GM21367 (cell line): ENCODE results near the gene IFRD2.
A peak's percentile ranks its signal among the peaks of the same experiment; 100 is the strongest.

Experiments
- ATAC-seq: cut with Tn5 transposase; IDR thresholded peaks from one replicate; pipeline ENCODE4 v1.9.1; 2021; ENCODE audit not compliant: unreplicated experiment

The IFRD2 gene, protein sequence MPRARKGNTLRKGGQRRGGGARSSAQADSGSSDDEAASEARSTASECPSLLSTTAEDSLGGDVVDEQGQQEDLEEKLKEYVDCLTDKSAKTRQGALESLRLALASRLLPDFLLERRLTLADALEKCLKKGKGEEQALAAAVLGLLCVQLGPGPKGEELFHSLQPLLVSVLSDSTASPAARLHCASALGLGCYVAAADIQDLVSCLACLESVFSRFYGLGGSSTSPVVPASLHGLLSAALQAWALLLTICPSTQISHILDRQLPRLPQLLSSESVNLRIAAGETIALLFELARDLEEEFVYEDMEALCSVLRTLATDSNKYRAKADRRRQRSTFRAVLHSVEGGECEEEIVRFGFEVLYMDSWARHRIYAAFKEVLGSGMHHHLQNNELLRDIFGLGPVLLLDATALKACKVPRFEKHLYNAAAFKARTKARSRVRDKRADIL

DNA sequence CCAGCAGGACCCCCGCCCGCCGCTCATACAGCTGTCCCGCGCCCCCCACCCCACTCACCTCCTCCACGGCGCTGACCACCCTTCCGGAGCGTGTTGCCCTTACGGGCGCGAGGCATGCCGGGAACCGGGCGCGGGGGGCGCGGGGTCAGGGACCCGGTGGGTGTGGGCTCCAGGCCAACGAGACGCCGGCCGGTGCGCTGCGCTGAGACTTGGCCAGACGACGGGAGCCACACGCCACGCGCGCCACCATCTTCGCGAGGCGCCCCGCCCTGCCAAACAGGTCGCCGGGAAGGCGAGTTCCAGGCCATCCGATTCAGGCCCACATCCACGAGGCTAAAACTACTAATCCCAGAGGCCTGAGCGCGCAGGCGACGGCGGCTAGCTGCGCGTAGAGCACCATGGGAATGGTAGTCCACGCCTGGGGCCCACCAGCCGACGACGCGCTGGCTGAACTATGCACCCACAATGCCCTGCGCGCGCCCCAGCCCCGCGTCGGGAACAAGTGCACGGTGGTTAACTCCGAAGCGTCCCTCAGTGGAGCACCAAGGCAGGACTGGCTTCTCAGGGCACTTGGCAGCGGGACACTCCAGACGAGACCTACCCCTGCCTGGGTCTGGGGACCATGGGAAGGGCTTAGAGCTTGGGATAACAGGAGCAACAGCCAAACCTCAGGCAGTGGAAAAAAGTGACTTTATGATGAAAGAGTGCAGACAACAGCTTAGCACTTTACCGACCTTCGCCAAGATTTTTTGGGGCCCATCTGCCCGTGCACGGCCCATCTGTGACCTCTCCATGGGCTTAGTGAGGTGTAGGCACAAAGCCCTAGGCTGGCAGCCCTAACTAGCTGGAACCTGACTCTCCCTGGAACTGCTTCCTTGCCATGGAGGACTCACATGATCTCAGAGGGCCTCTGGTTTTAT is at the start of gene IFRD2:
Gene IFRD2 (minus strand): TSS at position 271 of the 920 bp plus-strand sequence. CDS start 155 bp downstream, at position 116.
- ATAC-seq: peak; percentile 84

- ATAC-seq: no peak
These were observed 49.3 kb upstream of the IFRD2 start for GRCh38 chr3:50341537-50341936.

GRCh38 chr3:50340448-50341329 is 48.5 kb upstream of the IFRD2 start, which contains the start of gene RASSF1:
TSS of gene RASSF1 (minus strand) at chr3:50340836. CDS start at chr3:50340805, 31 bp downstream.
- no peak for ATAC-seq

GRCh38 chr3:50340147-50340447 is 47.9 kb upstream of the IFRD2 start:
- ATAC-seq: no peak

- ATAC-seq: no peak
These were observed 47.4 kb upstream of the IFRD2 start for GRCh38 chr3:50339485-50340146.

DNA sequence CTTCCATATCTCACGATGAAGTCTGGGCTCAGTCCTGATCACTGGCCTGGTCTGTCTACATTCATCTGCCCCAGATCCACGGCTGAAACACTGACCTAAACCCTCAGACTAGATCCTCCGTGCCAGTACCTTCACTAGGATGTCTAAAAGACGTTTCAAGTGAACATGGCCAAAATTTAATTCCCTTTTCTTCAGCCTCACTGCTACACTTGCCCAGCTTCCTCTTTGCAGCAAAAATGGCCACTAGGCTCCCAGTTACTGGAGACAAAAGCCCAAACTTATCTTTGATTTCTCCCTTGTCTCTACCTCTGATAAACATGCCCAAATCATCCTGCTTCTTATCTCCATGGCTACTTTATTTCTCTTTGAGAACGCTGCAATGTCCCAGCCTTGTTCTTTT is 46.7 kb upstream of the IFRD2 start:
- ATAC-seq: no peak

GRCh38 chr3:50337175-50337861 is 45.1 kb upstream of the IFRD2 start:
- peak; percentile 68 for ATAC-seq

DNA sequence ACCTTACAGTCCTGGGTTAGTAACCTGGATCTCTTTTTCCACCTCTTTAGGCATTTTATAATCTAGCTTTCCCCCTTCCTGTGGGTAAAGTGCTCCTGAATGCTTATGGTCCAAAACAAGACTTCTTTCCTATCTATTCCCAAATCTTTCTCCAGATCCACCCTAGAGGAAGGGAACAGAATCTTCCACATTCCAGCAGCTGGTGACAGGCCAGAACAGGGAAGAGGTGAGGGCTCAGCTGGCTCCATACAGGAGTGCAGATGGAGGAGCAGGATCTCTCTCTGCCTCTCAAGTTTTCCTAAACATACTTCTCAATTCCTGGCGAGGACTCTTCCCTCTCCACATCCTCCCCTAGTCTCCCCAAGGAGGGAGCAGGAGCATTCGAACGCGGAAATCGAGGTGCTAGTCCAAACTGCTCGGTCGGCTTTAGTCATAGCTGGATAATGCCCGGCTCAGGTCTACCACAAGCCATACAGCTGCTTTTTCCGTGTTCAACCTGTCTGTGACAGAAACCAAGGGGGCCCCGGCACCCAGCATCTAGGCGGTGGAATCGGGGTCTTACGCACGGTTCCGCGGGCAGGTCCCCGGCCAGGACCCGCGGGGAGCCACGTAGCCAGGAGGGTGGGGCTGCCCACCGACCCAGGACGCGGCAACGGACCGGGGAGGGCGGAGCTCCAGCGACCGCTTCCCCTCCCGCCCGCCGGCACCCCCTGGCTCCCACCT is 44.4 kb upstream of the IFRD2 start:
- peak; percentile 24 for ATAC-seq

- no peak for ATAC-seq
These were observed 42.3 kb upstream of the IFRD2 start for GRCh38 chr3:50334339-50335075.

- ATAC-seq: no peak
These were observed 41.6 kb upstream of the IFRD2 start for GRCh38 chr3:50333744-50334328.

DNA sequence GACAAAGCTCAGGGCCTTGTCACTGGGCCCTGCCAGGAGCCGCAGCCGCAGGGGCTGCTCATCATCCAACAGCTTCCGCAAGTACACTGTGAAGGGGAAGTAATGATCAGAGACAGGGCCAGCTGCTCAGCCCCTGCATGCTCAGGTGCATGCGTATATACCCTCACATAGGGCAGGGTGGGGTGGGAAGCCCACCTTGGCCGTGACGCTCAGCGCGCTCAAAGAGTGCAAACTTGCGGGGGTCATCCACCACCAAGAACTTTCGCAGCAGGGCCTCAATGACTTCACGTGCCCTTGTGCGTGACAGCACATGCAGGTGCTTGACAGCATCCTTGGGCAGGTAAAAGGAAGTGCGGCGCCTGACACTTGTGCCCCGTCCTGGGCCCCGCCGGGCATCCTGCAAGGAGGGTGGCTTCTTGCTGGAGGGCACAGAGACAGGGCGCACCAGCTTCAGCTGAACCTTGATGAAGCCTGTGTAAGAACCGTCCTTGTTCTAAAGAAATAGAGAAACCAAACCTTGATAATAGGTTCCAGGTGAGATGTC is 39.2 kb upstream of the IFRD2 start:
- no peak for ATAC-seq

- ATAC-seq: no peak
These were observed 38.1 kb upstream of the IFRD2 start for GRCh38 chr3:50330330-50330729.

GRCh38 chr3:50327943-50328691 is 35.9 kb upstream of the IFRD2 start, which contains the start of gene TUSC2:
TSS of gene TUSC2 (minus strand) at chr3:50328223. CDS start at chr3:50328099, 124 bp downstream.
- ATAC-seq: peak; percentile 66

GRCh38 chr3:50327129-50327528 is 34.9 kb upstream of the IFRD2 start:
- ATAC-seq: no peak

GRCh38 chr3:50326182-50326541 is 33.9 kb upstream of the IFRD2 start:
- no peak for ATAC-seq

DNA sequence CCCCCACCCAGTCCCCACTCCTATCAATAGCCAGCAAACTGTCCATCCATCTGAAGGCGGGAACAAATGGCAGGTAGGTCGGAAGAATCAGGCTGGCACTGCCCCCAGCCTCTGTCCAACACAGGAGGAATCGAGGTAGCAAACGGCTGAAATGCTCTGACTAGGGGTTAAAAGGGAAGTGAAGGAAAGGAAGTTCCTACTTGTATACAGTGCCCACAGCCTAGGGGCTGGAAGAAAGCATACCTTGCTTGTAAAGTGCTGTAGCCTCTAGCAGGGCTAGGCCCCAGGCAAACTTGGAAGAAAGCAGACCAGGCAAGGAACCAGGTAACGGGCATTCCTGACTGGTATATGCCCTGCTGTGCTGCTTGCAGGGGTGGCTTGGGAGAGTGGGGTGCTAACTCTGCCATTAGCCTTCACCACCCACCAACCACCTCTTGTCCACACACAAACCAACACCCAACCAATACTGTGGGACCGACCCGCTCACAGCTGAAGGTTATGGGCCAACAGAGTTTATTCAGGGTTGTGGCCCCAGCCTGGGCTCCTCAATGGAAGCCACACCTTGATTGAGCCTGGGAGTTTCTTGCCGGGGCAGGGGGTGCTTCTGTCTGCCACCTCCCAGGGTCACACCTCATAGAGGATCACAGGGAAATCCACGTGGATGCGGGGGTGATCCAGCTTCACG is 33.4 kb upstream of the IFRD2 start:
- no peak for ATAC-seq

- ATAC-seq: no peak
These were observed 32.9 kb upstream of the IFRD2 start for GRCh38 chr3:50325113-50325480.
